ENCODE data around the gene TICRR. TPM values are rescaled to one million over a fixed set of nuclear protein-coding genes. Genes with fewer than 3 reads are reported as not detected.

Gene TICRR
- total and polyA plus RNA-seq, 2 of the 13 experiments (the other 11 are each of a cell fraction or from before 2014, with no cell fraction given): 4.1 to 14.3 TPM

DNA sequence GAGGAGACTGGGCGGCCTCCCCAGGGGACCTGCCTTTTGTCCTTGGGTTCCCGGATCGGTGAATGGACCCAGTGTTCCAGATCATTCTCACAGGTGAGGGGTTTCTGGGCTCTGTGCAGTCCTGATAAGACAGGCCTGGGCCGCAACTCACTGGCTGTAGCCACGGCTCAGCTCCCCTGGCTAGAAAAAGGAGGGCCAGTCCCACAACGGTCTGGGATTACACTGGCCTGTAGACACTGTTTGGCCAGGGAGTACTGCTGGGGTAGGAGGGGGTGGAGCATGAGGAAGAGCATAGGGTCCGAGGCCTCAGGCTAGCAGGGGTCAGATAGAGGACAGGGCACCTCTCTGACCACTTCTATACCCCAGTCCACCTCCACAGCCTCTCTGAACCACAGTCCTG is 21.0 kb upstream of the TICRR start (continued):
- TF ChIP-seq ZNF674 (CRISPR knock-in tag; IDR thresholded peaks at IDR 0.05; ENCODE audit: low read depth) (no peak), ZSCAN21 (CRISPR knock-in tag; IDR thresholded peaks at IDR 0.05; ENCODE audit: borderline replicate concordance) (no peak)
- TF ChIP-seq, protein P1, sequence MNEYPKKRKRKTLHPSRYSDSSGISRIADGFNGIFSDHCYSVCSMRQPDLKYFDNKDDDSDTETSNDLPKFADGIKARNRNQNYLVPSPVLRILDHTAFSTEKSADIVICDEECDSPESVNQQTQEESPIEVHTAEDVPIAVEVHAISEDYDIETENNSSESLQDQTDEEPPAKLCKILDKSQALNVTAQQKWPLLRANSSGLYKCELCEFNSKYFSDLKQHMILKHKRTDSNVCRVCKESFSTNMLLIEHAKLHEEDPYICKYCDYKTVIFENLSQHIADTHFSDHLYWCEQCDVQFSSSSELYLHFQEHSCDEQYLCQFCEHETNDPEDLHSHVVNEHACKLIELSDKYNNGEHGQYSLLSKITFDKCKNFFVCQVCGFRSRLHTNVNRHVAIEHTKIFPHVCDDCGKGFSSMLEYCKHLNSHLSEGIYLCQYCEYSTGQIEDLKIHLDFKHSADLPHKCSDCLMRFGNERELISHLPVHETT (CRISPR knock-in tag; conservative IDR thresholded peaks at IDR 0.05): no peak

GRCh38 chr15:89555768-89556167 is 19.5 kb upstream of the TICRR start:
- POLR2A ChIA-PET: no interaction called here

More at GRCh38 chr15:89555768-89556167, 19.5 kb upstream of the TICRR start:
- DNase-seq (ENCODE audit: low spot score): no peak
- Histone ChIP-seq H4K20me1 (ENCODE audit: insufficient read depth, low read length) (no peaks in the 10 kb centered on the region), H3K4me3 (replicated peaks in 1 of 3; ENCODE audit: insufficient read depth in 1 of 3, low read depth in 2 of 3, low read length in 3 of 3) (no peak overlapping the region), H3K9me3 (ENCODE audit: low read length) (no peaks in the 10 kb centered on the region), H3K27ac (ENCODE audit: extremely low read length, insufficient read depth, low read length) (no peak overlapping the region), H2AFZ (ENCODE audit: low read length) (no peak overlapping the region), H3K79me2 (ENCODE audit: insufficient read depth, low read length) (no peaks in the 10 kb centered on the region), H3K9ac (ENCODE audit: insufficient read depth, low read depth, low read length) (no peak overlapping the region), H3K27me3 (ENCODE audit: control insufficient read depth in 1 of 2, insufficient read depth in 2 of 2, low read length in 2 of 2) (peaks cover 0 to 10% of the 10 kb centered on the region in 2 experiments; a peak in 1 of 5 replicates), H3K4me1 (ENCODE audit: insufficient read depth, low read length) (0 out of 2 replicates have a peak, but pooled peaks cover 8% of the 10 kb centered on the region), H3K4me2 (ENCODE audit: low read depth, low read length) (no peak overlapping the region), H3K36me3 (replicated peaks in 1 of 2; ENCODE audit: control insufficient read depth in 1 of 2, insufficient read depth in 2 of 2, low read length in 2 of 2) (no peaks in the 10 kb centered on the region)
- ATAC-seq: peak; percentile 45
- BruUV-seq (replicated peaks): no TSS peak
- in situ Hi-C loops (cut with HindIII; ENCODE audit: extremely low pct_ligation_motif_present, low pct_unique_long_range_greater_than_20kb) (no loop called here), intact Hi-C loops (cut with micrococcal nuclease; ENCODE audit: unreplicated experiment) (loop anchor here (2.0 kb wide), 1 partner anchor 59 kb away; the partner anchor contains the start of gene RHCG)
- FAIRE-seq: no peak
- CTCF ChIA-PET (ENCODE audit: low intra/inter-chr PET ratio, low total read pairs): interaction anchor here (1.5 kb wide), 1 partner anchor 59 kb away, joined by 8 read pairs; the partner anchor contains the start of gene RHCG
- TF ChIP-seq RARG (CRISPR knock-in tag; IDR thresholded peaks at IDR 0.05; ENCODE audit: low read depth) (no peak), YEATS4 (CRISPR knock-in tag; IDR thresholded peaks at IDR 0.05; ENCODE audit: borderline replicate concordance) (no peak), MATR3 (CRISPR knock-in tag; IDR thresholded peaks at IDR 0.05) (no peak), ZNF317 (CRISPR knock-in tag; IDR thresholded peaks at IDR 0.05) (no peak), ZNF598 (CRISPR knock-in tag; IDR thresholded peaks at IDR 0.05; ENCODE audit: borderline replicate concordance) (no peak), POLR2AphosphoS5 (IDR thresholded peaks at IDR 0.05; ENCODE audit: low read depth, low read length) (no peak)
- 0% methylated on average over 2 of the region's 5 CpGs for WGBS (ENCODE audit: low lambda C conversion rate)
